CD4-positive, alpha-beta T cell treated with Interleukin-15 for 4 hours (primary cell): ENCODE measurements around the gene CMA1.
"Not testable (repeated sequence)": the region's sequence is repeated elsewhere in the genome, so short reads cannot be mapped to it uniquely, and the experiment has no call there.

Experiments
- DNase-seq: peaks from one replicate; pipeline ENCODE4 v3.0.0-alpha.2; 2020; ENCODE audit warnings: low spot score

Gene CMA1

GRCh38 chr14:24508155-24508840 is at the start of gene CMA1:
Gene CMA1 (minus strand): TSS chr14:24508265. CDS start chr14:24508235, 30 bp downstream.
- no peak for DNase-seq

- DNase-seq: no peak
Observed at GRCh38 chr14:24556756-24557155, 48.7 kb upstream of the CMA1 start.

GRCh38 chr14:24549064-24549463 is 41.0 kb upstream of the CMA1 start:
- DNase-seq: not testable (repeated sequence)

- no peak for DNase-seq
Observed at GRCh38 chr14:24542346-24542936, 34.4 kb upstream of the CMA1 start.

- DNase-seq: no peak
Observed at GRCh38 chr14:24535737-24536136, 27.7 kb upstream of the CMA1 start.

GRCh38 chr14:24534286-24534685 is 26.2 kb upstream of the CMA1 start:
- no peak for DNase-seq

- not testable (repeated sequence) for DNase-seq
Observed at GRCh38 chr14:24525877-24526620, 18.0 kb upstream of the CMA1 start.

GRCh38 chr14:24518851-24519250 is 10.8 kb upstream of the CMA1 start:
- no peak for DNase-seq

GRCh38 chr14:24514209-24514608 is 6.1 kb upstream of the CMA1 start:
- DNase-seq: no peak

- no peak for DNase-seq
Observed at GRCh38 chr14:24513009-24513408, 4.9 kb upstream of the CMA1 start.

GRCh38 chr14:24506443-24506842 is 1.6 kb downstream of the CMA1 start:
- DNase-seq: no peak

GRCh38 chr14:24504425-24504950 is 3.6 kb downstream of the CMA1 start:
- DNase-seq: no peak

- DNase-seq: not testable (repeated sequence)
Observed at GRCh38 chr14:24491586-24492408, 16.3 kb downstream of the CMA1 start.

- DNase-seq: peak; percentile 12
Observed at GRCh38 chr14:24483604-24484252, 24.3 kb downstream of the CMA1 start.

- DNase-seq: not testable (repeated sequence)
Observed at GRCh38 chr14:24482699-24483303, 25.3 kb downstream of the CMA1 start.

- peak; percentile 47 for DNase-seq
Observed at GRCh38 chr14:24481622-24482324, 26.3 kb downstream of the CMA1 start.

- not testable (repeated sequence) for DNase-seq
Observed at GRCh38 chr14:24479999-24480398, 28.1 kb downstream of the CMA1 start.

- no peak for DNase-seq
Observed at GRCh38 chr14:24475261-24475660, 32.8 kb downstream of the CMA1 start.

- no peak for DNase-seq
Observed at GRCh38 chr14:24473211-24473610, 34.9 kb downstream of the CMA1 start.

GRCh38 chr14:24470450-24470849 is 37.6 kb downstream of the CMA1 start:
- DNase-seq: not testable (repeated sequence)
